CD4-positive, alpha-beta T cell treated with Interferon gamma for 1 hour (primary cell): ENCODE measurements around the gene CFAP221.

Source experiments
- DNase-seq: peaks from one replicate; pipeline ENCODE4 v3.0.0-alpha.2; 2020

CFAP221 gene

DNA sequence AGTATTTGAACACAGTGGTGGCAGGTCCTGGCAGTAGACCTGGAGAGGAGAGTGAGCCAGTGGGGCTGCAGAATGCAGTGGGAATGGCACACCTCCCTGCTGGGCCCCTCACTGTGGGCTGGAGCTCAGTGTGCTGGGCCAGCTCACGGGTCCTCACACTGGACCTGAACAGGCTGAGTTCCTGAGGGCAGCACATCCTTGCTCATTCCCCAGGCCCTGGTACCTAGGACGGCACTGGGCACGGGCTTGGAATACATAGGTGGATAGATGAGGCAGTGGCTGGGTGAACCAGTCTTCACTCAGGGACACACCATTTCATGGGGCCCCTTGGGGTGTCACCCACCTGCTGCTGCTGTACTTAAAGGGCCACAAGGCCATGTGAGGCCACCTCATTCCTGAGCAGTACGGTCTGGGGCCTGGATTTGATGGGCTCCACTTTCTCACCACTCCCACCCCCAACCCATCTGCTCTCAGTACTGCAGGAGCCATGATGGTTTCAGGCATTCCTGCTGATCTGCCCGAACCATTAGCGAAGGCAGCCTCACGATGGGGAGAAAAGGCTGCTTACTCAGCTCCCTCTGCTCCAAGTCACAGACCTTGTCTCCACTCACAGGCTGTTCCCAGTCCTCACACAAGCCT lies 138.9 kb downstream of the CFAP221 start:
- no peak for DNase-seq

- DNase-seq = no peak
Measured at GRCh38 chr2:119683713-119684443, 139.6 kb downstream of the CFAP221 start.

DNA sequence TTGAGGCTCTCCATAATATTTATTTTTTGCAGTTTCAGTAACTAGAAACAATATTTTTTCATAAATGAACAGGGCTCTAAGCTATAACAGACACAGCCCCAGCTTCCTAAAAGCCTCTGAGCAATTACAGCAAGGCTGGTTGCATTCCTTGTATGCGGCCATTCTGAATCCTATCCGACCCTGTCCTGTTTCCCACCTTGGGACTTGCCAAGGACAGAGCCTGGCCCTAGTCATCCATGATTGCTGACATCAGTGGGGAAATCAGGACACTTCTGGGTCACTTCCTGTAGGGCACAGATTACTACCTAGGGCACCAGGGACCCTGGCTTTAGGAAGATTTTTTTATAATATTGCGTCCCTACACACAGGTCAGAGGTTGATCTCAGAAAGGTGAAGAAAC lies 140.3 kb downstream of the CFAP221 start:
- no peak for DNase-seq

DNA sequence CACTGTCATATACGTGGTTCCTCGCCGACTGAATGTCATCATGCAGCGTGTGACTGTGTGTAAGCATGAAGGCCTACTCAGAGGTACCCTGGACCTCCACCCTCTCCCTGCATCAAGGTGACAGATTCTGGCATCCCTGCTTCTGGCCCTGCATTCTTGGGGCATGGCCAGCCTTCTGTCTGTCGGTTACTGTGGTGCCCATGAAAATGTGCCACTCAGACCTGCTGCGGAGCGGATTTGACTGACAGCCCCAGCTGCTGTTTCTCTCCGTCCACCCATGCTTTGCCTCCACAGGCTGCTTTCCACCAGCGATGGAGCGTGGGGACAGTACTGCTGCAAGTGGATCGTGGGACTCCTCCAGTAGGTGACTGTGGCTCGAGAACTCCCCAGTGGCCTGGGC lies 144.4 kb downstream of the CFAP221 start:
- DNase-seq = no peak

GRCh38 chr2:119689218-119689617 lies 145.0 kb downstream of the CFAP221 start:
- no peak for DNase-seq

GRCh38 chr2:119691189-119691588 lies 146.9 kb downstream of the CFAP221 start:
- no peak for DNase-seq

DNA sequence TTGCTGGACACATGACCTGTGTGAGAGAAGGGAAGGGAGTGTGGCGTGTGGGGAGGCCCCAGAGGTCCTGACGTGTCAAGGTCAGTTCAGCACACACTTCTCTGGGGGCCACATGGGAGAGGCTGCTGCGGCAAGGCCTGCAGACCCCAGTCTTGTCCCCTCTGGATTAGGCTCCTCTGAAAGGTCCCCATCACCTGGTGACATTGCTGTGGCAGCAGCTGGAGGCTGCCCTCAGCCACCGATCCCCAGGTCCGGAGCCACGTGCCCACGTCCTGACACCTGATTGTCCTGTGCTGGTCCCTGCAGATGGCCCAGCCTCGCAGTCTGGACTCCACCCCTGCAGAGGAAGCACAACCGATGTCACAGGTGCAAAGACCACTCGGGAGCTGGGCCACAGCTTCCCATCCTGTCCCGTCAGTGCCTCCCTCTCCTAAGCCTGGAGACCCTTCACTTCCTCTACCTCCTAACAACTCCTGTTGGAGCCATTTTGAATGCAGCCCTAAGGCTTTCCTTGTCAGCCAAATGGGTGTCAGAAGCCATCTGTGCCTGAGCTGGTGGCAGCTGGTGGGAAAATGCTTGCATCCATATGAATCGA lies 147.5 kb downstream of the CFAP221 start:
- DNase-seq = no peak

DNA sequence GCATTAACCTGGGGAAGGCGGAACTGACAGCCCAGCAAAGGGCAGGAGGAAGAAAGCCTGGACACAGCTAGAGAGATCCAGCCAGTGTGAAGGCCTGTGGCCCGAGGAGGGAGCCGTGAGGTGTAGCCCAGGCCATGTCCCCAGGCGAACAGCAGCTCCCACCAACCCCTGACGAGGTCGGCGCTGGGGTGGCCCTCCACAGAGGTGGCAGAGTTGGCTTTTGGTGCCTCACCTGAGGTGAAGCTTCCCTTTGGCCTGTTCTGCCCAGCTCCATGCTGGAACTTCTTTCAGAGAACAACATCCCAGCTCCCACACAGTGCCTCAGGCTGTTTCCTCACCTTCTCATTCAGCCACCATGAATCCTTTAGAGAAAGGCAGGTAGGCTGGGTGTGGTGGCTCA lies 148.1 kb downstream of the CFAP221 start:
- DNase-seq = no peak

DNA sequence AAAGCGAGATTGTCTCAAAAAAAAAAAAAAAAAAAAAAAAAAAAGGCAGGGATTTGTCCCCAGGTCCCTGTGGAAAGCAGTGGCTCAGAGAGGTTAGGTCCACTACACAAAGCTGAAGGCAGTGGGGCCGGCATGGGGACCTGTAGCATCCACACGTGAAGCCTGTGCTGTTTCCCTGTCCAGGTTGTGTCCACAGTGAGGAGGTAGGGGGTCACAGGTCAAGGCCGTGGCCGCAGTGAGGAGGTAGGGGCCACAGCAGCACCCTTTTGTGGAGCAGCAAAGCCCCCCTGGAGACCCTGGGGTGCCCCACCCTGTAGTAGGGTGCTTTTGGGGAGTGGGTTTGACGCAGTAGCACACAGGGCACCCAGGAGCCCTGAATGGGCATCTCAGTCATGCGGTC lies 148.7 kb downstream of the CFAP221 start:
- DNase-seq = no peak

DNA sequence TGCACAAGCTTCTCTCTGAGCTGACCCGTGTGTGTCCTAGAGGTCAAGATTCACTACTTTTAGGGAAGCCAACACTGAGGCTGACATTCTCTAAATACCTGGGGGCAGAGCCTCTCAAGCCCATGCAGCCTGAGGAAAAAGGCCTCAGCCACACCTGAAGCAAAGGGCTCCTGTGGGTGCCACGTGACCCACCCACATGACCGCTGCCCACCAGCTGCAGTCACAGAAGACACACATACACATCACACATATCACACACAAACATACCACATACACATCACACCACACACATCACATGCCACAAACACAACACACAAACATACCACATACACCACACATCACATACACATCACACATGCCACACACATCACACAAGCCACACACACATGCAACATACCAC lies 149.3 kb downstream of the CFAP221 start:
- DNase-seq = no peak

DNA sequence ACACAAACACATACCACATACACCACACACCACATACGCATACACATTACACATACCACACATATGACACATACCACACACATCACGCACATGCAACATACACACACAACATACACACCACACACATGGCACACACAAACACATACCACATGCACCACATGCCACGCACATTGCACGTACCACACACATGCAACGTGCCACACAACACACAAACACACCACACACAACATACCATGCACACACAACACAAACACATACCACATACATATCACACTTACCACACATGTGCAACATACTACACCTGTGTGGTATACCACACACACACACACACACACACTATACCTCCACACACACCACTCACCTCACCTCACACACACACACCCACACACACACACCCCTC lies 149.7 kb downstream of the CFAP221 start:
- DNase-seq = no peak

- no peak for DNase-seq
Measured at GRCh38 chr2:119694470-119694844, 150.2 kb downstream of the CFAP221 start.

DNA sequence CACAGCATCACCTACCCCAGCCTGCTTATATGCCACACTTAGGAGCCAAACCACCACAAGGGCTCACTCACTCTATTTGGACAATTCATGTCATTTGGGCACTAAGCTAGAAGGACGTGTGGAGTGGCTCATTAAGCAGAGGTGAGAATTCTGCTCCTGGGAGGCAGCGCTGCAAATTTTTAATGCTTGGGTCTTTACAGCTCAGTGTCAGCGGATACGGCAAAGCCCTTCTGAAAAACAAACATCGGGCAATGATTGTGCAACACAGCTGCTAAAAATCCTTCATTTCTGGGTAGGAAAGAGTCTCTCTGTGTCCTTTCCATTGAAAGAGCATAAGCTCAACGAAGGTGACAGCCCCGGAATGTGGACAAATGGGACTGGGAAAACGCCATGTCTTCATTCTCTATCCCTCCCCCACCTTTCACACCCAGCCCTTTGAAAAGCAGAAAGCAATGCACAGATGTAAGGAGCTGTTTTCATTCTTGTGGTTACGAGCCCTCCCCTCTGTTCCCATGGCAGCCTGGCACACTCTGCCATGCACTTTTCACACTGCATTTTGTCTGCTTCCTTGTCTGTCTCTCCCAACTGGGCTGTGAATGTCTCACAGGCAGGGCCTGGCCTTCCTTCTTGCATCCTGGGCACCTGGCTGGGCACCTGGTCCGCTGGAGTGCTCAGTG lies 150.7 kb downstream of the CFAP221 start:
- DNase-seq = no peak

DNA sequence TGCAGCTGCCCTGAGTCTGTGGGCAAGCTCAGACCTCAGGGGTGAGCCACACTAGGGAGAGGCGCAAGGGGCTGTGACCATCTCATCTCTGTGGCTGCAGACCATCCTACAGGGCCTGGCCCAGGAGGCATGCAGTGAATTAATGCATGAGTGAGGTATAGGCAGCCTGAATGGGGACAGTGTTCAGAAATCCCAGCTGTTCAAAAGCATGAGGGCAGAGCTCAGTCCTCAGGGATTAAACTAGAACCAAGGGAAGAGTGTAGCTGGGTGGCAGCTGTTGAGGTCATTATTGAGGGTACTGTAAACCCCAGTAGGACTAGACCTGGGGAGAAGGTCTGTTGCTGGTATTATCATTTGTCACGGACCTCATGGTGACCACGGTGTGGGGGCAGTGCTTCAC lies 151.8 kb downstream of the CFAP221 start:
- no peak for DNase-seq

DNA sequence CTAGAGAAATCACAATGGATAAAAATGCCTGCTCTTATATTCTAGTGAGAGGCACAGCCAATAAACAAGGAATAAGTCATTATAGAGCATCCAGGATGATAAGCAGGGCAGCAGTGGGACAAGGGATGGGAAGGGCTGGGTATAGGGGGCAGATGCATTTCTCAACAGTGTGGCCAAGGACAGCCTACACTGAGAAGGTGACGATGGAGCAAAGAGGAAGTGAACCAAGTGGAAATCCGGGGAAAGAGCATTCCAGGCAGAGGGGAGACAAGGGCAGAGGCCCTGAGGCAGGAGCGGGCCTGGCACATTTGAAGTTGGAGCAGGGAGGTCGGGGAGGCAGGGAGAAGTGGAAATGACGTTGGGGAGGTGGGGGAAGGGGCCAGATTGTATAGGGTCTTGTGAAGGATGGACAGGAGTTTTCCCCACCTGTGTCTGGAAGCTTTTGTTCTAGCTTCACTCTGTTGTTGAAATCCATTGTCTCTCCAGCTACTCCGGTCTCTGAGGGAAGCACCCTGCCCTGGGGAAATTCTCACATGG lies 152.3 kb downstream of the CFAP221 start:
- DNase-seq = no peak

DNA sequence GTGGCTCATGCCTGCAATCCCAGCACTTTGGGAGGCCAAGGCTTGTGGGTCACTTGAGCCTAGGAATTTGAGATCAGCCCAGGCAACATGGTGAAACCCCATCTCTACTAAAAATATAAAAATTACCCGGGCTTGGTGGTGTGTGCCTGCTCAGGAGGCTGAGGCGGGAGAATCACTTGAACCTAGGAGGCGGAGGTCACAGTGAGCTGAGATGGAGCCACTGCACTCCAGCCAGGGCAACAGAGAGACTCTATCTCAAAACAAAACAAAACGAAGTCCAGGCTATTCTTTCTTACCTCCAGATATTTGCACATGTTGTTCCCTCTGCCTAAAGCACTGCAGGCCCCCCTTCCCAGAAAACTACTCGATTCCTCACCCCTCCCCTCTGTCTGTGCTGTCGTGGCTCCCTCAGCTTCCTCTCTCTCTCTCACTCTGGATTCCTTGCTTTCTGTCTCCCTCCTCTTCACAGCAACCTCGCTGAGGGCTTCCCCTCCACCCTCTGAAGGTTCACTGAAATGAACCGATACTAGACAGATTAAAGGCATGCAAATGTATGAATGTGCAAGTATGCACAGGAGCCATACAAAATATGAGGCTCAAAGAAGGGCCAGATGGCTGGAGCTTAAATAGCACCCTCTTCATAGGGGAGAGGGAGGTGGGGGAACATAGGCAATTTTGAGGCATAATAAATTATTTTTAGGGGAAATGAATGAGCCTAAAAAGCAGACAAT lies 153.2 kb downstream of the CFAP221 start:
- no peak for DNase-seq

GRCh38 chr2:119698246-119698645 lies 154.0 kb downstream of the CFAP221 start:
- DNase-seq = no peak

GRCh38 chr2:119699016-119699606 lies 154.9 kb downstream of the CFAP221 start:
- no peak for DNase-seq

DNA sequence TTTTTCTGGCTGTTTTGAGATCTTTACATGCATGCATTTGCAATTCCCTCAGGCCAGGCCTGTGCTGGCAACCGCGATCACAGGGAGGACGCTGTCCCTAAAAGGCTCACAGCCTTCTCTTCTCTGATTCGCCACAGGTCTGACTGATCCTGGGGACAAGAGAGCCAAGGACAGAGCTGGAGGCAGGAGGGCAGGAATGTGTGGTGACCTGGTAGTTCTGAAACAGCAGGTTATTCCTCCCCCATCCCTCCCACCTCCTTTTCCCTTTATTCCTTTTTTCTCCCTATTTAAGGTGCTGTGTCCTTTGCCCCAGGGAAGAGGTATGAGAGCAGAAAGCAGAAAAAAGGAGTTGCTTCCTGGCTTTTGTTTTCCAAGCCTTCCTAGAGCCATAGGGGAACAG lies 156.6 kb downstream of the CFAP221 start:
- DNase-seq = no peak

DNA sequence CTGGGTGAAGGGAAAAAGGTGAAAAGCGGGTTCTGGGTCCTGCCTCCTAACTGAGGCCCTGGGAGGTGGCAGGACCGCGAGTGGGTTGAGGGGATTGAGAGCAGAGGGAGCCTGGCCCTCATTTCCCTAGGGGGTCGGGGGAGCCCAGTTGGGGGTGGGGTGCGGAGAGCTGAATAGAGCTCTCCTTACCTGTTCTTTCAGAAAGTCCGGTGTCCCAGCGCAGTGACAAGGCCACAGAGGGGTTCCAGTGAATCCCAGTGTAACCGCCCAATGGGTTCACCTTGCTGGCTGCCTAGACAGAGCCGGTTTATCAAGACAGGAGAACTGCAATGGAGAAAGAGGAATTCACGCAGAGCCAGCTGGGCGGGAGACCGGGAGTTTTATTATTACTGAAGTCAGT lies 157.1 kb downstream of the CFAP221 start:
- DNase-seq = no peak

- DNase-seq = no peak
Measured at GRCh38 chr2:119702203-119702917, 158.1 kb downstream of the CFAP221 start.

DNA sequence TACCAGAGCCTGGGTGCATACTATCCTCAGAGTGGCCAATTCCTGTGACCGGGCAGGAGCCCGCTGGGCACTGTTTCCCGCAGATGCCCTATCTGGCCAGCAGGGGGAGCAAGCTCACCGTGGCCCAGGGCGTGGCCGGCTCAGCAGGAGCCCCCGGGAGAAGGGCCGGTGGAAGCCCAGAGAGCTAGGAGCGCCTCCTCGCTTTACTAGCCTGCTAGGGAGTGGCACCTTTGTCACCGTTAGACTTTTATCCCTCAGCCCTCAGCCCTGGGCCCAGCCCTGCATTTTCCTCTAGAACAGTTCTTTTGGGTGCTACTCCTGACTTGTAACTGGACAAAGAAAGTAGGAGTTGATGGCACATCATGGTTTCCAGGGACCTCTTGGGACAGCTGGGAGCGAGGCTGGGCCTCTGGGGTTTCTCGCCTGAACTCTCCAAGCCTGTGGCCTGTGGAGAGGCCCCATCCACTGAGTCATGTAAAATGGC lies 158.7 kb downstream of the CFAP221 start:
- DNase-seq = peak; percentile 60
